ENCODE results near the gene CCDC158.

CCDC158 gene

DNA sequence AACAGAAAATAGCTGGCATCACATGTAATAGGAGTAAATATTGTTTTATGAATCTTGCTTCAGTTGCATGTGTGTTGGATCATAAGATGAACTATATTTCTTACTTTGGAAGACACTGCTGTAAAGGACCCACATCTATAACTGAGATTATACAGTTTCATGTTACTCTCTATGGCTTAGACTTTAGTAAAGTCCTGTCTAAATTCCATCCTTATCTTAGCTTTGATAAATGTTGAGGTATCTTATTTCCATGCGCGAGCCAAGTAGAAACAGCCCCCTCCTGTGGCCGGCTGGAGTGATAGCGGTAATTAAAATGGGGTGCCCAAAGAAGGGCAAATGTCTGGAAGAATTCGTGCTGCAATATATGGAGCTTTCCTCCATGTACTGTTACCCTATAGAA, 43.0 kb downstream of the CCDC158 start:
- Histone ChIP-seq H3K4me2 (ENCODE audit: low read depth, low read length, poor library complexity, severe bottlenecking) (no peak overlapping the region), H3K36me3 (ENCODE audit: low read length) (no peaks in the 10 kb centered on the region), H3K9me3 (ENCODE audit: insufficient read depth, low read length) (no peaks in the 10 kb centered on the region), H3F3A (ENCODE audit: insufficient read depth) (no peaks in the 10 kb centered on the region), H3K9ac (ENCODE audit: low read length) (no peak overlapping the region), H3K79me2 (ENCODE audit: insufficient read depth, low read length) (no peaks in the 10 kb centered on the region), H3K4me3 (ENCODE audit: insufficient read depth, low read length, poor library complexity, severe bottlenecking) (no peak overlapping the region), H3K27ac (ENCODE audit: low read depth, low read length) (no peak overlapping the region), H4K20me1 (ENCODE audit: low read depth, low read length) (no peaks in the 10 kb centered on the region), H3K9me2 (replicated peaks; ENCODE audit: insufficient read depth, low read length) (no peaks in the 10 kb centered on the region), H3K27me3 (ENCODE audit: low read length) (no peaks in the 10 kb centered on the region), H2AFZ (ENCODE audit: low read depth, low read length, severe bottlenecking) (no peak overlapping the region)
- TF ChIP-seq, protein P1, sequence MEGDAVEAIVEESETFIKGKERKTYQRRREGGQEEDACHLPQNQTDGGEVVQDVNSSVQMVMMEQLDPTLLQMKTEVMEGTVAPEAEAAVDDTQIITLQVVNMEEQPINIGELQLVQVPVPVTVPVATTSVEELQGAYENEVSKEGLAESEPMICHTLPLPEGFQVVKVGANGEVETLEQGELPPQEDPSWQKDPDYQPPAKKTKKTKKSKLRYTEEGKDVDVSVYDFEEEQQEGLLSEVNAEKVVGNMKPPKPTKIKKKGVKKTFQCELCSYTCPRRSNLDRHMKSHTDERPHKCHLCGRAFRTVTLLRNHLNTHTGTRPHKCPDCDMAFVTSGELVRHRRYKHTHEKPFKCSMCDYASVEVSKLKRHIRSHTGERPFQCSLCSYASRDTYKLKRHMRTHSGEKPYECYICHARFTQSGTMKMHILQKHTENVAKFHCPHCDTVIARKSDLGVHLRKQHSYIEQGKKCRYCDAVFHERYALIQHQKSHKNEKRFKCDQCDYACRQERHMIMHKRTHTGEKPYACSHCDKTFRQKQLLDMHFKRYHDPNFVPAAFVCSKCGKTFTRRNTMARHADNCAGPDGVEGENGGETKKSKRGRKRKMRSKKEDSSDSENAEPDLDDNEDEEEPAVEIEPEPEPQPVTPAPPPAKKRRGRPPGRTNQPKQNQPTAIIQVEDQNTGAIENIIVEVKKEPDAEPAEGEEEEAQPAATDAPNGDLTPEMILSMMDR (IDR thresholded peaks at IDR 0.05; ENCODE audit: insufficient read depth, low read length, poor library complexity, severe bottlenecking): peak; percentile 27
- no peak for TF ChIP-seq EZH2phosphoT487 (conservative IDR thresholded peaks at IDR 0.05; ENCODE audit: low read length)

DNA sequence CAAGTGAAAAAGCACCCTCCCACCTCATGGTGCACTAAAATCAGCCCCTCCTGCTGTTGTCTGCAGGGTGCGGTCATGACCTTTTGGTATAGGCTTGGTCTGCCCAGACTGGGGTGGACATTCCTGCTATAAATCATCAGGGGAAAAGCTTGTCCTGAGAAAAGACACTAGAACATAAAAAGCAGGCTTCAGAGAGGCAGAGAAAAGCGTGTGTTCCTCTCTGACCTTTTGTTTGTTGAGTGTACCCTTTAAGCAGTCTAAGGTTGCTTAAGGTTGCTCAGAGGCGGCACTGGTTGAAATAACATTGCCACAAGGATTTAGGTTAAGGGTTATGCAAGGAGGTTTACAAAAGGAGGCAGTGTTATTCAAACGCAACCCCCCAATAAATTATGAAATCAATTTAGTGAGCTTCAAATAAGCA, 43.5 kb downstream of the CCDC158 start:
- Histone ChIP-seq H3K9me3 (ENCODE audit: insufficient read depth, low read length) (no peaks in the 10 kb centered on the region), H3K36me3 (ENCODE audit: low read length) (no peaks in the 10 kb centered on the region), H3F3A (ENCODE audit: insufficient read depth) (no peaks in the 10 kb centered on the region), H3K4me2 (ENCODE audit: low read depth, low read length, poor library complexity, severe bottlenecking) (no peak overlapping the region), H2AFZ (ENCODE audit: low read depth, low read length, severe bottlenecking) (no peak overlapping the region), H3K27me3 (ENCODE audit: low read length) (no peaks in the 10 kb centered on the region), H3K27ac (ENCODE audit: low read depth, low read length) (no peak overlapping the region), H3K9ac (ENCODE audit: low read length) (no peak overlapping the region), H4K20me1 (ENCODE audit: low read depth, low read length) (no peaks in the 10 kb centered on the region), H3K4me3 (ENCODE audit: insufficient read depth, low read length, poor library complexity, severe bottlenecking) (no peak overlapping the region), H3K9me2 (replicated peaks; ENCODE audit: insufficient read depth, low read length) (no peaks in the 10 kb centered on the region), H3K79me2 (ENCODE audit: insufficient read depth, low read length) (no peaks in the 10 kb centered on the region)
- TF ChIP-seq, protein P1 (IDR thresholded peaks at IDR 0.05; ENCODE audit: insufficient read depth, low read length, poor library complexity, severe bottlenecking): no peak
- TF ChIP-seq EZH2phosphoT487 (conservative IDR thresholded peaks at IDR 0.05; ENCODE audit: low read length): no peak

DNA sequence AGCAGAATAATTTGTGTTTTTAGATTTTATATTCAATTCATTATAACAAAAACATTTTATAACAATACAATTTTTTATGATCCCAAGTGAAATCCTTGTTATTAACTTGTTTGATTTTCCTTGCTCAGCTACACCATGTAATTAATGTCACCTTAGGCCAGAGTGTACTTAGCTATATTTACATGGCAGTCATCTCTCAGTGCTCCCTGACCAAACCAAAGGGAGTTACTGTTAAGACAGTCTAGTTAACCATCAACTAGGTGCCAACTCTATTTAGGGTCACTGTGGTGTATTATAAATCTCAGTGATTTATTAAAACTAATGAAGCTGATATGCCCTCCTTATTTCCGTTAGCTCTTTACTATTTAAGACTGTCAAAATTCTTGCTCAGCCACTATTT, 44.4 kb downstream of the CCDC158 start:
- H3K4me3 ChIP-seq (ENCODE audit: insufficient read depth, low read length, poor library complexity, severe bottlenecking): no peak overlapping the region
- H3K27me3 ChIP-seq (ENCODE audit: low read length): no peaks in the 10 kb centered on the region
- no peaks in the 10 kb centered on the region for H3K36me3 ChIP-seq (ENCODE audit: low read length)
- H3K9ac ChIP-seq (ENCODE audit: low read length): no peak overlapping the region
- H3F3A ChIP-seq (ENCODE audit: insufficient read depth): no peaks in the 10 kb centered on the region
- no peak overlapping the region for H3K27ac ChIP-seq (ENCODE audit: low read depth, low read length)
- no peak for TF ChIP-seq EZH2phosphoT487 (conservative IDR thresholded peaks at IDR 0.05; ENCODE audit: low read length)
- TF ChIP-seq, protein P1 (IDR thresholded peaks at IDR 0.05; ENCODE audit: insufficient read depth, low read length, poor library complexity, severe bottlenecking): no peak
- no peaks in the 10 kb centered on the region for H3K9me3 ChIP-seq (ENCODE audit: insufficient read depth, low read length)
- no peak overlapping the region for H3K4me2 ChIP-seq (ENCODE audit: low read depth, low read length, poor library complexity, severe bottlenecking)
- H2AFZ ChIP-seq (ENCODE audit: low read depth, low read length, severe bottlenecking): no peak overlapping the region
- no peaks in the 10 kb centered on the region for H4K20me1 ChIP-seq (ENCODE audit: low read depth, low read length)
- no peaks in the 10 kb centered on the region for H3K9me2 ChIP-seq (replicated peaks; ENCODE audit: insufficient read depth, low read length)
- H3K79me2 ChIP-seq (ENCODE audit: insufficient read depth, low read length): no peaks in the 10 kb centered on the region
